ENCODE measurements around the gene ZDHHC14.

Gene ZDHHC14

DNA sequence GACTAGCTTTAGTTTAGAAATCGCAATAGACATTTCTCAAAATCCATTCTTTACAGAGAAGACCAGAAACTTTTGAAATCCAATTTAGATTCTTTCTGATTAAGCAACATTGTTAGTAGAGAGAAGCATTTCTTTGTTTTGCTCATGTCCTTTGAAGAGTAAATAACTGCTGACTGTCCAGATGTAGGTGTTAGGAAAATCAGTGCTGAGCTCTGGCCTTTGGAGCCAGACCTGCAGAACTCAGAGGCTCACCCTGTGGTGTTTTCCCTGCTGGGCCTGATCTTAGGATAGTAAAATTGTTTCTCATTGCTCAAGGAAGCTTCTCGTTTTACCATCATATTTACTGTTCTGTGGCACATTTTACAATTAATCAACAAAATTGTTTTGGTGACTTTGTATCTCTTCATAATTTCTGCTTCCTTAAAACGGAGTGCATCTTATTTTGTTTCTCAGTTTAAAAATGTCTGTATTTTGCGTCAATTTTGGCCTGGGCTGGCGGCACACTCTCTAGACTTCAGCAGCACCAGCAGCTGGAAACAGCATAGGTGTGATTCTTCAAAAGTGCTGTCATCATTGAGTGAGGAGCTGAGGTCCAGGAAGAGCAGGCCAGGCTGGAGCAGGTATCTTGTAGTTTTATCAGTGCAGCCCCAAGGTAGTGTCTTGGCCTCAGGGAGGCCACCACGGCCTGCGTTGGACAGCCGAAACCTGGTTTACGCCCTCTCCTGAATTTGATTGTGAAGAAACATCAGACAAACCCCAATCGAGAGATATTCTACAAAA lies 8.3 kb upstream of the ZDHHC14 start:
- TF ChIP-seq, protein P1, sequence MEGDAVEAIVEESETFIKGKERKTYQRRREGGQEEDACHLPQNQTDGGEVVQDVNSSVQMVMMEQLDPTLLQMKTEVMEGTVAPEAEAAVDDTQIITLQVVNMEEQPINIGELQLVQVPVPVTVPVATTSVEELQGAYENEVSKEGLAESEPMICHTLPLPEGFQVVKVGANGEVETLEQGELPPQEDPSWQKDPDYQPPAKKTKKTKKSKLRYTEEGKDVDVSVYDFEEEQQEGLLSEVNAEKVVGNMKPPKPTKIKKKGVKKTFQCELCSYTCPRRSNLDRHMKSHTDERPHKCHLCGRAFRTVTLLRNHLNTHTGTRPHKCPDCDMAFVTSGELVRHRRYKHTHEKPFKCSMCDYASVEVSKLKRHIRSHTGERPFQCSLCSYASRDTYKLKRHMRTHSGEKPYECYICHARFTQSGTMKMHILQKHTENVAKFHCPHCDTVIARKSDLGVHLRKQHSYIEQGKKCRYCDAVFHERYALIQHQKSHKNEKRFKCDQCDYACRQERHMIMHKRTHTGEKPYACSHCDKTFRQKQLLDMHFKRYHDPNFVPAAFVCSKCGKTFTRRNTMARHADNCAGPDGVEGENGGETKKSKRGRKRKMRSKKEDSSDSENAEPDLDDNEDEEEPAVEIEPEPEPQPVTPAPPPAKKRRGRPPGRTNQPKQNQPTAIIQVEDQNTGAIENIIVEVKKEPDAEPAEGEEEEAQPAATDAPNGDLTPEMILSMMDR (IDR thresholded peaks at IDR 0.05), result no peak

DNA sequence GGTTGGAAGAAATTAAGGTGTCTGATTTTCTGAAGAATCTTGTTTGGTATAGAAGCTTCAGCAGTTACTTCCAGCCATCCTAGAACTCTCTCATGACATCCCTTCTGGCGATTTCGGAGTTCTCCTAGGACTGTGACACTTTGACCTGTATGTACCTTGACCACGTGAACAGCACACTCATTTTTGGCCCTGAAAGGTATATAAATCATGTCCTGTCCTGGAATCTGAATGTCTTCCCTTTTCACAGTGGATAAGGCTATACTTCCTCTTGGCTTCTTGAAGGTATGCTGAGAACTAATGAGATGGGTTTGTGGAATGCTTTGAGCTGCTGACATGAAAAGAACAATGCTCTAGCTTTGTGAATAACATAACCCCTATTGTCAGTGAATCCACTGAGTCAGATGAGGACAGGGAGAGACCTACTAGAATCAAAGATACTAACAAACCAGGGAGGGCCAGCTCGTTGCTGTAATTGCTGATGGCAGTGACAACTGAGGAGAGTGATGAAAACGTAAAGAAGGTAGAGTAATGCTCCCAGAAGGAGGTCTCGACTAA lies 6.0 kb upstream of the ZDHHC14 start:
- TF ChIP-seq, protein P1 (IDR thresholded peaks at IDR 0.05), result no peak

DNA sequence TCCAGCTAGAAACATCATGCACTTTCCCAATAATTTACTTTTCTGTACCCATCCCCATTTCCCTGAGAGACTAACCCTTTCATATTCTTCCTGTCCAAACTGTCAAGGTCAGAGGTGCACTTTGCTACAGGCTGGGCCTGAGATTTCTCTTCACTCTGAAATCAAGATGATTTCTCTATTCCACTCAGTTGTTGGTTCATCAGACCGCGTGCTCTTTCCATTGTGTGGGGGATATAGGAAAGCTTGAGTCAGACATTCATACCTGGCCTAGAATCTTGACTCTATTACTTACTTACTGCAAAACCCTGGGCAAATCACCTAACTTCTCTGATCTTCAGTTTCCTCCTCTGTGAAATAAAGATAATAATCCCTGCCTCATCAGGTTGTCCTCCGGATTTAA lies 4.7 kb upstream of the ZDHHC14 start:
- TF ChIP-seq, protein P1 (IDR thresholded peaks at IDR 0.05), result no peak

DNA sequence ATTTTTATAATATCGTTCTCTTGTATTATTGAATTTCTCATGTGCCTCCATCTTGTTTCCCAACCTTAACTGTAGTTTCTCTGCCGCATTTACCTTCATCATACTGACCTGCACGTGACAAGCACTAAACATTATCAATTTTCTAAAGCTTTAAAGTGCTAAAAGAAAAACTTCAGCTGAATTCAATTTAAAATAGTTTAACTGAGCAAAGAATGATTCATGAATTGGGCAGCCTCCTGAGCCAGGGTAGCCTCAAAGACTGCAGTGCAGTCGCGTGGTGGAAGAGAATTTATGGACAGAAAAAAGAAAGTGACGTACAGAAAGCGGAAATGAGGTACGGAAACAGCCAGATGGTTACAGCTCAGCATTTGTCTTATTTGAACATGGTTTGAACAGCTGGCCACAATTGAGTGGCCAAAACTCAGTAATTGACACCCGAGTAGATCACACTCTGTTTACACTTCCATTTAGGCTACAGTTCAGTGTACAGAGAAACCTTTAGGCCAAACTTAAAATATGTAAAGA lies 4.2 kb upstream of the ZDHHC14 start:
- TF ChIP-seq, protein P1 (IDR thresholded peaks at IDR 0.05), result no peak

DNA sequence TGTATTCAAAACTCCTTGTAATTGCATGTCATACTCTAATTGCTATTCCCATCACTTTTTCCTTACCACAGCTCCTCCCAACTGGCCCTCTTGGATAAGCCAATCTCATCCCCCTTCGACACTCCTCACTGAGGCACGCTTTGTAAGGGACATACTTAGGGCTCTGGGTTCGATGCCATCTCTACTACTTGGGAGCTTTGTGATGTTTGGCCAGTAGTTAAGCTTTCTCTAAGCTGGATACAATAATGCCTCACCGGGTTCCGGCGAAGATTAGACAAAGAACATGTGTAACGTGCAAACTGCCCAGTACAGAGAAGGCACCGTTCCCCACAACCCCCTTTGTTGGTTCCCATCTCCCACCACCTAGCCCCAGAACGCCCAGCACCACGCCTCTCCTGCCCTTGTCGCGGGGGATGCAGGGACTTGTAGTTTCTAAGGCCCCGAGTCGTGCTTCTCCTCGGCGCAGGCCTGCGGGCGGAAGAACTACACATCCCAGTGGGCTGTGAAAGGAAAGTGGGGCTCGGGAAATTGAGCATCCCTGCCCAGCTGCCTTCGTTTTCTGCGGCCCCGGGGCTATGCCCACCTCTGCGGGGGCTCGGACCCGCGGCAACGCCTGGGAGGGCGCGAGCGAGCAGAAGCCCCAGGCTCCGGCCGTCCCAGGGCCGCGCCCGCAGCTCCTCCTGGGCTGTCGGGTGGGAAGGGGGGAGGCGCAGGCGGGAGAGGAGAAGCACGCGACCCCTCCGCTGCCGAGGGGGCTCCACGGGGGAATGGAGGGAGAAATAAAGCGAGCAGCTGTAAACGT lies 1.1 kb upstream of the ZDHHC14 start:
- TF ChIP-seq, protein P1 (IDR thresholded peaks at IDR 0.05), result no peak

DNA sequence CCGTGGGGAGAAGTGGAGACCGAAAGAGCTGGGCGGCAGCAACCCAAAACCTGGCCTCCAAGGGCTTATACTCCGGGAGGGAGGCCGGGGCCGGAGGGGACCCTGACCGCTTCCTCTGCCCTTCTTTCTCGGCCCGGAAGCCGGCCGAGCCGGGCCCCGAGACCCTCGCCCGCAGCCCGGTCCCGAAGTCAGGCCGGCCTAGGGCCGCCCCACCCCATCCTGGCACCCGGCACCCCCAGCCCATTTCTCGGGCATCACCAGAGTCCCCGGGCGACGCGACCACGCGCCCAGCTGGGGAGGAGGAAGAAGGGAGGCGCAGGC lies 572 bp upstream of the ZDHHC14 start:
- TF ChIP-seq, protein P1 (IDR thresholded peaks at IDR 0.05), result no peak

DNA sequence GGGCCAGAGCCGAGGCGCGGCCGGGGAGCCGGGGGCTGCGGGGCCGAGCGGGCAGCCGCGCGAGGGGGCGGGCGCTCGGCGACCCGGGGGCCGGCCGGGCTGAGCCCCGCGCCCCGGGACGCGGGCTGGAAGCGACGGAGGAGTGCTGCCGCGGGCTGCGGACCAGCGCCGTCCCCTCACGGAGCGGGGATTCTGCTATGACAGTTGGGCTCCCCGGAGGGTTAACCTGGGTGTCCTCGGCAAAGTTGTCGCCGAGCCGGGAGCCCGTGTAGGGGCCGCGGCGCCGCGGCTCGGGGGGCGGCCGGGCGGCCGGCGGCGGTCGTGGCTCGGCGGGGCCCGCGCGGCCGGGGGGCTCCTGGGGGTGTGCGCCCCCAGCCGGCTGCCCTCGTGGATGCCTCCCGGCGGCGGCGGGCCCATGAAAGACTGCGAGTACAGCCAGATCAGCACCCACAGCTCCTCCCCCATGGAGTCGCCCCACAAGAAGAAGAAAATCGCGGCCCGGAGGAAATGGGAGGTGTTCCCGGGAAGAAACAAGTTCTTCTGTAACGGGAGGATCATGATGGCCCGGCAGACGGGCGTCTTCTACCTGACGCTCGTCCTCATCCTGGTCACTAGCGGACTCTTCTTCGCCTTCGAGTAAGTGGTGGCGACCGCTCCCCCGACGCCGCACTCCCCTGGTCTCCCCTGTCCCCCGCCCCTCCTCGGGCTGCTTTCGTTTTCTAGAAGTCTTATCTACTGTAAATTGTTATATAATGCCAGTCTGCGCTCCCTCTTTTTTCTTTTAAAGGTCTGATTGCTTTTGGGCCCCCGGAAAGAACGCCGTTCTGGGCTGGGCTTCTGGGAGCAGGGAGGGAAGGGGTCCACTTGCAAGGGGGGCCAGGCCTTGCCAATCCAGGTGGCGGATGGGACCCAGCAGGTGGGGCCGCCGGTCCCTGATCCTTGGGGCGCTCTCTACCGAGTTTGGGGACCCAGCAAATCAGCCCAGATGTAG lies 936 bp downstream of the ZDHHC14 start:
- TF ChIP-seq, protein P1 (IDR thresholded peaks at IDR 0.05), result peak; percentile 31; the same call in 1 of the 2 replicates

Data from LNCAP (cell line).